NK-92 (cell line): ENCODE results near the gene CUEDC2.
A peak's percentile ranks its signal among the peaks of the same experiment; 100 is the strongest.

Source experiments
- DNase-seq: peaks from one replicate; lab custom pipeline; 2025; ENCODE audit not compliant: unreplicated experiment; lab: John Stamatoyannopoulos, UW

Gene CUEDC2

GRCh38 chr10:102411341-102412255, 20.8 kb downstream of the CUEDC2 start:
- DNase-seq, result no peak

DNA sequence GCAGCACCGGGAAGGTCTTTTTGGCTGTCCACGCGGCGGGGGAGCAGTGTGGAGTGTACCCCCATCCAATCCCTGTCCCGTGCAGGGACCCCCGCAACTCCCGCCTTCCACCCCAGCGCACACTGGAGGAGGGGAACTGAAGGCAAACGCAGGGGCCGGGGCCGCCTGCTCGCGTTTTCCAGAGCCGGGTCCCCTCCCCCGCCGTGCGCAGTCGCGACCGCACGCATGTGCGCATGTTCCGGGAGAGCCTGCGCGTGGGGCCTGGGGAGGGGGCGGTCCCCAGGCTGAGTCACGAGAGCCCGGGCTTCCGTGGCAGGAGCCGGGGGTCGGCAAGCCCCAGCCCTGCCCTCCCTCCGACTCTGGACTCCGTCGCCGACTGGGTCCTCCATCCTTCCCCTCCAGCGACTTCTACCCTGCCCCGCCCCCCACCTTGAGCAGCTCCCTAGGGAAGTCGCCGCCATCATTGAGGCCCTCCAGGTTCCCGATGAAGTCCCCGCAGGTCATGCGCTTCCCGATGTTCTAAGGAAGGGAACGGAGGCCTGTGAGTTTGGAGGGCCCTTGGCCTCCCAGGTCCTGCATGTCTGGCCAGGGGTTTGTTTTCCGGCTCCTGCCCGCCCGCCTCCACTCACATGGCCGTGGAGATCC, 21.8 kb downstream of the CUEDC2 start:
- DNase-seq, result no peak

DNA sequence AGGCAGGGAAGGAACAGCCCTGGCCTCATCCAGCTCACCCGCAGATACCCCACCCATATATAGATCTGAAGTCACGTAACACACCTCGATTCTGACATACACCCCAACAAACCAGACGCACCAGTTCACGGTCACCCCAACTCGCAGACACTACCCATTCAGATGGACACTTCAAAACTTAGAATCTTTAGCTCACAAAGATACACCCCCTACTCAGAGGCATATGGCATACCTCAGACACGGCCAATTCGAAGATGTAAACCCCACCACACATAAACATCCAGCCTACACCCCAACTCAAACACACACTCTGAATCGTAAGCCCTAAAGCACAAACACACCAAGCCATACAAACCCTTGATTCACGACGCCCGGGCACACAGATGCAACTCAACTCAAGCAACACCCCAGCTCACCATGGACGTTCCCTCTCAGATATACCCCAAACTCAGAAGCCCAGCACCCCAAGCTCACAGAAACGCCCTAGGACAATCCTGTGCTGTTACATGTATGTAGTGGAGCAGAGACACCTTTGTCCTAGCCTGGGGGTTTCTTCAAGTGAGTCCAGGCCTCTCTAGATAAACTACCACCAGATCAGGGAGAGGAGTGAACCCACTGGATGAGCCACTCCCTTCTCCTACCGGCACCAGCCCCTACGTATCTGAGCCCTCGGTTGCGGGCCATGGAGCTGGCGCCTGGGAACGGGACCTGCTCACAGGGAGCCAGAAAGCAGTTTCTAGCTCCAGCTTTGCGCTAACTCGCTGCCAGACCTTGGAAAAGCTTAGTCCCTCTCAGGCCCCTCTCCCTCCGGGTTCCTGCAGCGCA, 22.6 kb downstream of the CUEDC2 start:
- DNase-seq, result no peak

DNA sequence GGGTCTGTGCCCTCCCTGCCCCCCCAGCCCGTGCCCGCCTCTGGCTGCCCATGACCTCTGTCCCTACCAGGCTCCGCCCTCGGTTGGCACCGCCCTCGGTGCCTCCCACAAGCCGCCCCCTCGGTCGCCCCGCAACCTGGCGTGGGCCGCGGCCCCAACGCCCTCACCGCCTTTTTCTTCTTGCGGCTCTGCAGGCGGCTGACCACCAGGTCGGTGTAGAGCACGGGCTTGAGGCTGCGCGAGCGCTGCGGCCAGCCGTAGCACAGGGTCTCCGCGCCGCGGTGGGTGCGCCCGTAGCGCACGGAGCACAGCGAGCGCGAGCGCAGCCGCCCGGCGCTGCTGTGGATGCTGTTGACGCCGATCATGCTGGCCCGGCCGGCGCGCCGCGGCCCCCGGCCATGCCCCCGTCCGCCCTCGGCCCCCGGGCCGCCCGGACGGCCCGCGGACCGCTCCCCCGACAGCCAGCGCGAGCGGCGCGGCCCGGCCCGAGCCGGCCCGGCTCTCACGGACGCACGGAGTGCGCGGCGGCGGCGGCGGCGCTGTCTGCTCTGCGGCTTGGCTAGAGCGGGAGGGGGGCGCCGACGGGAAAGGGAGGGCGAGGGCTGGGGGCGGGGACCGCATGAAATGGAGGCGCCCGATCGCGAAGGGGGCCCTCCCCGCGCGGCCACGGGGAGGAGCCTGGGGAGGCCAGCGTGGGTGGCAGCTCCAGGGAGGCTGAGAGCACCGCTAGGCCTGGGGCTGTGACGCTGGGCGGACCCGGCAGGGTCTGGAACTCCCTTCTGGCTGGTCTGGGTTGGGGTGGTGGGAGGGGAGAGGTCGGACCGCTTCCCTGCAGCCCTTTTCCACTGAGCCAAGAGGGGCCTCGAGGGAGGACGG, 23.4 kb downstream of the CUEDC2 start:
- DNase-seq, result no peak

DNA sequence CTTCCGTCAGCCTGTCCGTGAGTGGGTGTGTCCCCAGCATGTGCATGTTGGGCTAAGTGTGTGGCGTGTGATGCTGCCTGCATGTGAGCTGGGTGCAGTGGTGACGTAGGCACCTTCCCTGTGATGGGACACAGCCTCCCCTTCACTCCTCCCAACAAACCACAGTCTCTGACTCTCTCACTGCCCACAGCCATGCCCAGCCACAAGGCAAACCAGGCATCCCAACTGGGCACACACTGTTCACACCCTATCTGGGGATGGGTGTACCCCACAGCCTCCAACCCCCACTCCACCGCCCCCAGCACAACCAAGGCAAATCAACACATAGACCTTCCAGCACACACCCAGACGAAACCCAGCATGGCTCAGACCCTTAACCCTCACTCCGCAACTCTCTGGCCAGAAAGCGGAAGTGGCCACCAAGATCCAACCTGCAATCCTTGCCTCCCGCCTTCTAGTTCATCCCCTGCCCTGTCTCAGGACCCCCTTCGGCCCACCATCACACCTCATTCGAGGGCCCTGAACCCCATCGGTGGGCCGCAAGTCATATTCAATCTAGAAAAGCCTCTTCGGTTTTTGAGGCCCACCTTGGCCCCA, 24.1 kb downstream of the CUEDC2 start:
- no peak for DNase-seq

GRCh38 chr10:102407425-102408130, 24.8 kb downstream of the CUEDC2 start:
- DNase-seq, result no peak

DNA sequence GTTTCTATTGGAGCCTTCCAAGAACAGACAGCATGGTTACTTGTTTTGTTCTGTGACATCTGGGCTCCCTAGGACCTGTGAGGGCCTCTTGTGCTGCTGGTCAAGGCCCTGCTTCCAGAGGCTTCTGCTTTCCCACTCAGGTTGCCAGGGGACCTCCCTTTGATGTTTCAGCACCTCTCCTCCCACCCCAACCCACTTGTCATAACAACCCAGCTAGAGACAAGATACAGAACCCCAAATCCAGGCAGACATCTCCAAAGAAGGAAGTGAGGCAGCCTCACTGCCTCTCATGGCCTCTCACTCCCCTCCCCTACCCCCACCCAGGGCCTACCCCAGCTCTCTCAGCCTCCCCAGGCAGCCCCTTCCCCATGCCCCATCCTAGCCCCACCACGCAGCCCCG, 25.6 kb downstream of the CUEDC2 start:
- no peak for DNase-seq

- no peak for DNase-seq
Measured at GRCh38 chr10:102405632-102406031, 26.7 kb downstream of the CUEDC2 start.

DNA sequence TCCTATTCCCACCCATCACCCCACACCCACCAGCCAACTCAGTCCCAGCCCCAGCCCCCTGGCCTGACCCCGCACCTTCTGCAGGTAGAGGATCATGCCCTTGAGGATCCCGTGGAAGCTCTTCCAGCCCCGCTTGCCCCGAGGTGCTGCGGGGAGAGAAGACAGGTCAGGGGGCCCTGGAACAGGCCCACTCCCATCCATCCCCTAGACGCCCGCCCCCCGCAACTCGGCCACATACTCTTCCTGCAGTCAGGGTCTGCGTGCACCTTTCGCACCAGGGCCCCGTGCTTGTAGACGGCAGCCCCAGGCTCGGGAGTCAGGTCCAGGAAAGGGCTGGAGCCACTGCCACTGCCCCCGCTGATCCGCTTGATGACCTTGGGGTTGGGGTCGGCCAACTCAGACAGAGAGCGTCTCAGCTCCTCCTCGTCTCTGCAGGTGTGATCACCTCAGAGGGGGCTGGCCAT, 27.2 kb downstream of the CUEDC2 start:
- no peak for DNase-seq

DNA sequence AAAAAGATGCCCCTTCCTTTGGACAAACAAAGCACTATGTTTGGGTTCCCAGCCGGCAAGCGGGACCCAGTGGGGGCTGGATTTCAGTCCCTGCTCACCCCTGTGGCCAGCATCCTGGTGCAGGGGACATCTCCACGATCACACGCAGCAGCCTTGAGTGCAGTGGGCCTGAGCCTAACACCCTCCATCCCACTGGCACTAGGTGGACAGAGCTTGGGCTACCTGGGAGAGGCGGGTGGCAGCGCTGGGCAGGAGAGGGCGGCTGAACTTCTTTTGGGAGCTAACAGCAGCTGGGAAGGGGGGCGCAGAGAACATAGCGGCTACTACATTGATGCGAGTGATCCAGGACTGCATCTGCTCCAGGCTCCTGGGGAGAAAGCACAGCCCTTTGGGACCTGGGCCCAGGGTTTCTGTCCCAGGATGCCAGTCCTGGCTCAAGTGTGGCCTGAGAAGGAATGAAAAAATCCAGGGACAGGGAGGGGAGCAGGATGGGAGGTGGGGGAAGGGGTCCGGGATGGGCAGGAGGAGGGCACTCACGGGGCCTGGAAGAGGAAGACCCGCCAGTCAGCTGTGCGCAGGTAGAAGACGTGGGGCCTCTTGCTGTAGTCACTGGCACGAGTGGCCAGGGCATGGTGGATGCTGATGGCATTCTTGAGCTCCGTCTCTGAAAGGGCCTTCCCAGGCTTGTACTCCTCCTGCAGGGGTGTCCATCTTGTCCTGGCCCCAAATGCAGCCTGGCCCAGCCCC, 27.8 kb downstream of the CUEDC2 start:
- no peak for DNase-seq

DNA sequence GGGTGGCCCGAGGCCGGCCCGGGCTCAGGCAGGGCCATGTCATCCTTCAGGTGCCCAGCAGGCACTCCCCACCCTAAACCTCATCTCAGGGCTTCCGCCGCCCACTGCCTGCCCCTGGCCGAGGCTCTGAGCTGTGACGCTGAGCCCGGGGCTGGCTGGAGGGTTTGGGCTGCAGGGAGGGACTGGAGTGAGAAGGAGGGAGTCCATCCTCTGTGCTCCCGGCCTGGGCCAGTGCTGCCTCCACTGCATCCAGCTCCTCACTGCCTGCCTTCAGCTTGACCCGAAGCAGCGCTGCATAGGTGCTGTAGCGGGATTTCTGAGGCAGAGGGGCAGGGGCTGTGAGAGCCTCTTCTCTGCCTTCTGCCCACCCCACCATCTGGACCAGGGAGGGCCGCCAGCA, 29.3 kb downstream of the CUEDC2 start:
- no peak for DNase-seq

GRCh38 chr10:102402512-102402896, 29.9 kb downstream of the CUEDC2 start:
- DNase-seq, result no peak

GRCh38 chr10:102401735-102402511, 30.5 kb downstream of the CUEDC2 start:
- DNase-seq, result no peak

- DNase-seq, result no peak
Measured at GRCh38 chr10:102401342-102401654, 31.1 kb downstream of the CUEDC2 start.

GRCh38 chr10:102400598-102401341, 31.6 kb downstream of the CUEDC2 start:
- no peak for DNase-seq

- DNase-seq, result no peak
Measured at GRCh38 chr10:102400076-102400475, 32.3 kb downstream of the CUEDC2 start.

- DNase-seq, result peak; percentile 6
Measured at GRCh38 chr10:102399217-102400021, 33.0 kb downstream of the CUEDC2 start.
